SJCRH30 (cell line): ENCODE data around the gene RRAD. TPM values are rescaled to one million over a fixed set of nuclear protein-coding genes. Genes with fewer than 3 reads are reported as not detected.

ENCODE experiments used
- DNase-seq, 2 experiments: peaks; one replicate each; pipeline ENCODE4 v3.0.0-alpha.2; 2015 to 2020
- H3K27ac ChIP-seq: fragments of 250-450 bp; sonication (Bioruptor Pico); 2 replicates; pipeline ENCODE4 v1.5.1; 2020; ENCODE audit warnings: mild to moderate bottlenecking, moderate library complexity
- H3K27me3 ChIP-seq: fragments of 250-450 bp; sonication (Bioruptor Pico); 2 replicates; pipeline ENCODE4 v1.5.1; 2020; ENCODE audit warnings: mild to moderate bottlenecking, moderate library complexity
- H3K36me3 ChIP-seq: fragments of 250-450 bp; sonication (Bioruptor Pico); 2 replicates; pipeline ENCODE4 v1.5.1; 2020; ENCODE audit warnings: mild to moderate bottlenecking, moderate library complexity
- H3K4me1 ChIP-seq: fragments of 250-450 bp; sonication (Bioruptor Pico); 2 replicates; pipeline ENCODE4 v1.5.1; 2020; ENCODE audit warnings: mild to moderate bottlenecking, moderate library complexity
- H3K4me3 ChIP-seq: fragments of 250-450 bp; sonication (Bioruptor Pico); 2 replicates; pipeline ENCODE4 v1.5.1; 2020; ENCODE audit warnings: mild to moderate bottlenecking, moderate library complexity
- H3K9me3 ChIP-seq: fragments of 250-450 bp; sonication (Bioruptor Pico); replicated peaks from 2 replicates; pipeline ENCODE4 v1.5.1; 2020; ENCODE audit warnings: mild to moderate bottlenecking, moderate library complexity
- total RNA-seq: library from RNA; depleted of rRNA; stranded (reverse); fragments of >200 nt; shearing (Covaris generic); gene quantifications from 2 replicates; pipeline ENCODE4 v1.2.3, GENCODE V29; 2014

RRAD gene
- total RNA-seq, 1 experiment from 2014 or later = 0.49 TPM

GRCh38 chr16:66919569-66920298 lies 5.6 kb downstream of the RRAD start:
- H3K27me3 ChIP-seq = peaks cover 38% of the 10 kb centered on the region
- peaks cover 11% of the 10 kb centered on the region for H3K4me1 ChIP-seq
- H3K27ac ChIP-seq = no peak overlapping the region
- no peaks in the 10 kb centered on the region for H3K9me3 ChIP-seq
- DNase-seq = no peak
- H3K36me3 ChIP-seq = no peaks in the 10 kb centered on the region
- no peak overlapping the region for H3K4me3 ChIP-seq

GRCh38 chr16:66918803-66919568 lies 6.3 kb downstream of the RRAD start, which contains the start of gene CDH16:
CDH16 (minus strand) TSS chr16:66918885; CDS start chr16:66918065, 820 bp downstream.
- H3K27me3 ChIP-seq = peaks cover 34% of the 10 kb centered on the region
- H3K4me1 ChIP-seq = peaks cover 11% of the 10 kb centered on the region
- no peaks in the 10 kb centered on the region for H3K9me3 ChIP-seq
- no peak within 1 kb of the TSS for H3K4me3 ChIP-seq
- no peak within 1 kb of the TSS for H3K27ac ChIP-seq
- H3K36me3 ChIP-seq = no peaks in the 10 kb centered on the region
- no peak for DNase-seq

GRCh38 chr16:66918355-66918754 lies 7.0 kb downstream of the RRAD start:
- H3K4me3 ChIP-seq = no peak overlapping the region
- no peaks in the 10 kb centered on the region for H3K36me3 ChIP-seq
- no peak for DNase-seq
- H3K27me3 ChIP-seq = peaks cover 30% of the 10 kb centered on the region
- no peaks in the 10 kb centered on the region for H3K9me3 ChIP-seq
- no peak overlapping the region for H3K27ac ChIP-seq
- H3K4me1 ChIP-seq = peaks cover 12% of the 10 kb centered on the region

- Histone ChIP-seq H3K27me3 (peaks cover 30% of the 10 kb centered on the region), H3K4me3 (no peak overlapping the region), H3K4me1 (peaks cover 6% of the 10 kb centered on the region; the same call in 1 of the 2 replicates), H3K27ac (no peak overlapping the region), H3K36me3 (no peaks in the 10 kb centered on the region), H3K9me3 (no peaks in the 10 kb centered on the region)
- DNase-seq = no peak
Measured at GRCh38 chr16:66917741-66918140, 7.6 kb downstream of the RRAD start.

- H3K27me3 ChIP-seq = peaks cover 26% of the 10 kb centered on the region
- H3K4me1 ChIP-seq = peaks cover 6% of the 10 kb centered on the region; the same call in 1 of the 2 replicates
Measured at GRCh38 chr16:66916518-66916917, 8.8 kb downstream of the RRAD start.

GRCh38 chr16:66915041-66915440 lies 10.3 kb downstream of the RRAD start:
- H3K36me3 ChIP-seq = no peaks in the 10 kb centered on the region
- no peak overlapping the region for H3K4me3 ChIP-seq
- H3K27me3 ChIP-seq = peaks cover 20% of the 10 kb centered on the region; the same call in 1 of the 2 replicates
- DNase-seq = no peak
- H3K27ac ChIP-seq = no peak overlapping the region
- H3K9me3 ChIP-seq = no peaks in the 10 kb centered on the region
- peaks cover 6% of the 10 kb centered on the region; the same call in 1 of the 2 replicates for H3K4me1 ChIP-seq

More at GRCh38 chr16:66916518-66916917, 8.8 kb downstream of the RRAD start:
- H3K36me3 ChIP-seq = no peaks in the 10 kb centered on the region
- no peak overlapping the region for H3K4me3 ChIP-seq
- H3K27ac ChIP-seq = no peak overlapping the region
- H3K9me3 ChIP-seq = no peaks in the 10 kb centered on the region
- no peak for DNase-seq

- Histone ChIP-seq H3K27me3 (peaks cover 20% of the 10 kb centered on the region; the same call in 1 of the 2 replicates), H3K9me3 (no peaks in the 10 kb centered on the region), H3K36me3 (no peaks in the 10 kb centered on the region), H3K27ac (no peak overlapping the region), H3K4me1 (peaks cover 6% of the 10 kb centered on the region; the same call in 1 of the 2 replicates), H3K4me3 (no peak overlapping the region)
- no peak for DNase-seq
Measured at GRCh38 chr16:66914541-66914940, 10.8 kb downstream of the RRAD start.

- peaks cover 13% of the 10 kb centered on the region; the same call in 1 of the 2 replicates for H3K27me3 ChIP-seq
- DNase-seq = no peak
- no peaks in the 10 kb centered on the region for H3K9me3 ChIP-seq
- H3K36me3 ChIP-seq = no peaks in the 10 kb centered on the region
- H3K4me1 ChIP-seq = peaks cover 6% of the 10 kb centered on the region; the same call in 1 of the 2 replicates
- H3K4me3 ChIP-seq = no peak overlapping the region
- H3K27ac ChIP-seq = no peak overlapping the region
Measured at GRCh38 chr16:66913711-66914110, 11.6 kb downstream of the RRAD start.

GRCh38 chr16:66913081-66913480 lies 12.3 kb downstream of the RRAD start:
- no peak for DNase-seq
- Histone ChIP-seq H3K4me3 (no peak overlapping the region), H3K9me3 (no peaks in the 10 kb centered on the region), H3K4me1 (peaks cover 6% of the 10 kb centered on the region; the same call in 1 of the 2 replicates), H3K36me3 (no peaks in the 10 kb centered on the region), H3K27ac (no peak overlapping the region), H3K27me3 (0 out of 2 replicates have a peak, but pooled peaks cover 8% of the 10 kb centered on the region)

GRCh38 chr16:66911801-66912200 lies 13.5 kb downstream of the RRAD start:
- no peak for DNase-seq
- Histone ChIP-seq H3K9me3 (no peaks in the 10 kb centered on the region), H3K36me3 (no peaks in the 10 kb centered on the region), H3K4me3 (no peak overlapping the region), H3K27ac (no peak overlapping the region), H3K27me3 (no peaks in the 10 kb centered on the region), H3K4me1 (peaks cover 6% of the 10 kb centered on the region; the same call in 1 of the 2 replicates)

- H3K4me1 ChIP-seq = peaks cover 6% of the 10 kb centered on the region; the same call in 1 of the 2 replicates
- no peaks in the 10 kb centered on the region for H3K27me3 ChIP-seq
- no peak overlapping the region for H3K27ac ChIP-seq
- no peaks in the 10 kb centered on the region for H3K36me3 ChIP-seq
- no peaks in the 10 kb centered on the region for H3K9me3 ChIP-seq
- DNase-seq = no peak
- H3K4me3 ChIP-seq = no peak overlapping the region
Measured at GRCh38 chr16:66911112-66911511, 14.2 kb downstream of the RRAD start.

GRCh38 chr16:66910175-66910940 lies 15.0 kb downstream of the RRAD start:
- Histone ChIP-seq H3K4me1 (peaks cover 10% of the 10 kb centered on the region; the same call in 1 of the 2 replicates), H3K27me3 (no peaks in the 10 kb centered on the region)
- no peak for DNase-seq

GRCh38 chr16:66908762-66909559 lies 16.4 kb downstream of the RRAD start:
- DNase-seq = no peak
- H3K27me3 ChIP-seq = no peaks in the 10 kb centered on the region
- H3K27ac ChIP-seq = no peak overlapping the region
- peaks cover 17% of the 10 kb centered on the region; the same call in 1 of the 2 replicates for H3K4me1 ChIP-seq
- no peaks in the 10 kb centered on the region for H3K9me3 ChIP-seq
- no peak overlapping the region for H3K4me3 ChIP-seq
- H3K36me3 ChIP-seq = no peaks in the 10 kb centered on the region

More at GRCh38 chr16:66910175-66910940, 15.0 kb downstream of the RRAD start:
- Histone ChIP-seq H3K27ac (no peak overlapping the region), H3K9me3 (no peaks in the 10 kb centered on the region), H3K4me3 (no peak overlapping the region), H3K36me3 (no peaks in the 10 kb centered on the region)

- no peaks in the 10 kb centered on the region for H3K27me3 ChIP-seq
- peaks cover 12% of the 10 kb centered on the region; the same call in 1 of the 2 replicates for H3K4me1 ChIP-seq
- no peaks in the 10 kb centered on the region for H3K9me3 ChIP-seq
- no peak overlapping the region for H3K4me3 ChIP-seq
- no peak for DNase-seq
- H3K27ac ChIP-seq = no peak overlapping the region
- H3K36me3 ChIP-seq = no peaks in the 10 kb centered on the region
Measured at GRCh38 chr16:66908116-66908515, 17.2 kb downstream of the RRAD start.
